22Rv1 (cell line): ENCODE data around the gene RIOX2.

ENCODE experiments used
- H3K27ac ChIP-seq: fragments of 450-650 bp; 2 replicates; pipeline ENCODE4 v1.5.1; 2017
- ZFX ChIP-seq: fragments of 450-650 bp; IDR thresholded peaks from 2 replicates; pipeline ENCODE4 v1.6.1; 2017; ENCODE audit warnings: antibody characterized with exemption, borderline replicate concordance
- TF ChIP-seq, protein P1 (sequence below): fragments of 450-650 bp; IDR thresholded peaks from 2 replicates; pipeline ENCODE4 v1.5.1; 2017; ENCODE audit warnings: mild to moderate bottlenecking

RIOX2 gene

GRCh38 chr3:97999103-97999502, 26.9 kb upstream of the RIOX2 start:
- TF ChIP-seq, protein P1, sequence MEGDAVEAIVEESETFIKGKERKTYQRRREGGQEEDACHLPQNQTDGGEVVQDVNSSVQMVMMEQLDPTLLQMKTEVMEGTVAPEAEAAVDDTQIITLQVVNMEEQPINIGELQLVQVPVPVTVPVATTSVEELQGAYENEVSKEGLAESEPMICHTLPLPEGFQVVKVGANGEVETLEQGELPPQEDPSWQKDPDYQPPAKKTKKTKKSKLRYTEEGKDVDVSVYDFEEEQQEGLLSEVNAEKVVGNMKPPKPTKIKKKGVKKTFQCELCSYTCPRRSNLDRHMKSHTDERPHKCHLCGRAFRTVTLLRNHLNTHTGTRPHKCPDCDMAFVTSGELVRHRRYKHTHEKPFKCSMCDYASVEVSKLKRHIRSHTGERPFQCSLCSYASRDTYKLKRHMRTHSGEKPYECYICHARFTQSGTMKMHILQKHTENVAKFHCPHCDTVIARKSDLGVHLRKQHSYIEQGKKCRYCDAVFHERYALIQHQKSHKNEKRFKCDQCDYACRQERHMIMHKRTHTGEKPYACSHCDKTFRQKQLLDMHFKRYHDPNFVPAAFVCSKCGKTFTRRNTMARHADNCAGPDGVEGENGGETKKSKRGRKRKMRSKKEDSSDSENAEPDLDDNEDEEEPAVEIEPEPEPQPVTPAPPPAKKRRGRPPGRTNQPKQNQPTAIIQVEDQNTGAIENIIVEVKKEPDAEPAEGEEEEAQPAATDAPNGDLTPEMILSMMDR: no peak
- no peak for TF ChIP-seq ZFX
- no peak overlapping the region for H3K27ac ChIP-seq

DNA sequence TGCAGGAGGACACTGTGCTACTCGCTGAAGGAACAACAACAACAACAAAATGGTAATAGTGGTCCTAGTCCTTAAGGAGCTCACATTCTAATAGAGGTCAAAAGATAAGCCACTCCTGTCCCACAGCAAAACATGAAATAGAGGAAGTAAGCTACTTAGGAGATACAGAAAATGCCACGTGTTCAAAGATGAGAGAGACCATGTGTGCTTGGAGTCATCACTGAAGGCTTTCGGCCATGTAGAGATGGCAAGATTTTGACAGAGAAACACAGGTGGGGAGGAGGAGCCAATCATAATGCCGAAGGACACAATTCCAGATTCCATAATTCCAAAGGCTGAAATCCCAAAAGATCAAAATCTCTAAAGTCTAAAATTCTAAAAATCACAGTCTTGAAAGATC, 24.8 kb upstream of the RIOX2 start:
- TF ChIP-seq, protein P1: no peak
- TF ChIP-seq ZFX: no peak
- no peak overlapping the region for H3K27ac ChIP-seq

DNA sequence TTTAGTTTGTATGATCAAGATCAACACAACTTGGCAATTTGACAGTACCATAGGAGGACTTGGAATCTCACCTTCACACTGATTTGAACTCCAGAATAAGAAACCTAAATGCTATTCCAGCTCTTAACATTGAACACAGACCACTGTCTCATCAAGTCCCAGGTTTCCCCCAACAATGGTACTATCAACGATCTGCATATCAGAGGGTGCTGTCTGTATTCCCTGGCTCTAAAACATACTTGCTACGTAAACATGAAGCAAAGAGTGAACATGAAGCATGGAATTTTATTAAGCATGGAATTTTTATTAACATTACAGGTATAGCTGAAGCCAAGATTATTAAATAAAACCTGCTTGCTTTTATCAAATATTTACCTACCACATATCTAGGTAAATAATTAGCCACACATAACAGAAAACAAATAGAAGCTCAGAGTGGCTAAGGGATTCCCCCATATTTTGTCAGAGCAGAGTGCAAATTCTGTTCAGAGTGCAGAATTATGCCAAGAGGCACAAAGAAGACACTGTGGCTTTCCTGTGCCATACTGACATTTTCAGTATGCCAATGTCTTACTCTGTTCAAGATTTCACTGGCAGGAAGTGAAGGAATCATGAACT, 22.2 kb upstream of the RIOX2 start:
- H3K27ac ChIP-seq: peak overlapping the region; percentile 35
- TF ChIP-seq, protein P1: no peak
- TF ChIP-seq ZFX: no peak

DNA sequence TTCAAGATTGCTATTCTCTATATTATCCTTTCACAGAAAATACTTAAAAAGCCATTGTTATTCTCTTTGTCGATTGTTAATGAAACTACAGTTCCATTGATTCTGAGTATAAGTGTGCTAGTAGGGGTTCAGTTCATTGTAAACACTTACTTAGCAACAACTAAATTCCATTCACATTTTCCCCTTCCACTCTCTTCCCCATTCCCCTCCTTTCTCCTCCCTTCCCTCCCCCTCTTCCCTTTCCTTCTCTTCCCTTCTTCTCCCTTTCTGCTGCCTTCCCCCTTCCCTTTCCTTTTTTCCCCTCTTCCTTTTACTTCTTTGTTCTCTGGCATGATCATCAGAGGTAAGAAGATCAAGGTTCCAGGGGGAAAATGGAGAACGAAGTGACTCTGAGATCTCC, 21.3 kb upstream of the RIOX2 start:
- TF ChIP-seq, protein P1: no peak
- TF ChIP-seq ZFX: no peak
- H3K27ac ChIP-seq: no peak overlapping the region

GRCh38 chr3:97992547-97993173, 20.4 kb upstream of the RIOX2 start:
- H3K27ac ChIP-seq: no peak overlapping the region
- TF ChIP-seq, protein P1: no peak
- no peak for TF ChIP-seq ZFX

DNA sequence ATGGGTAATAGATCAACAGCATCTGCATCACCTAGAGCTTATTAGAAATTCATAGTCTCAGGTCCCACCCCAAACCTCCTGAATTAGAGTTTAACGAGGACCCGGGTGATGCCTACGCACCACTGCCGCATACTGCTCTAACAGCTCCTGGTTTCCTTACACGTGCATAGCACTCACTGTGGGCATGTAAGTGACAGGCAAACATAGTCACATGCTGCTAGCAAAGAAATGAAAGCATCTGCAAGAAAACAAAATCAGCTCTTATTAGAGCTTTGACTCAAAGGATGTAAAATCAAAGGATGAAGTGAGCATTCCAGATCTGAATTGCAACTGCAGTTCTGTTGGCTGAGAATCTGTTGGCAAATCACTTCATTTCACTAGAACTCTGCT, 19.1 kb upstream of the RIOX2 start:
- no peak for TF ChIP-seq ZFX
- TF ChIP-seq, protein P1: no peak
- H3K27ac ChIP-seq: no peak overlapping the region

DNA sequence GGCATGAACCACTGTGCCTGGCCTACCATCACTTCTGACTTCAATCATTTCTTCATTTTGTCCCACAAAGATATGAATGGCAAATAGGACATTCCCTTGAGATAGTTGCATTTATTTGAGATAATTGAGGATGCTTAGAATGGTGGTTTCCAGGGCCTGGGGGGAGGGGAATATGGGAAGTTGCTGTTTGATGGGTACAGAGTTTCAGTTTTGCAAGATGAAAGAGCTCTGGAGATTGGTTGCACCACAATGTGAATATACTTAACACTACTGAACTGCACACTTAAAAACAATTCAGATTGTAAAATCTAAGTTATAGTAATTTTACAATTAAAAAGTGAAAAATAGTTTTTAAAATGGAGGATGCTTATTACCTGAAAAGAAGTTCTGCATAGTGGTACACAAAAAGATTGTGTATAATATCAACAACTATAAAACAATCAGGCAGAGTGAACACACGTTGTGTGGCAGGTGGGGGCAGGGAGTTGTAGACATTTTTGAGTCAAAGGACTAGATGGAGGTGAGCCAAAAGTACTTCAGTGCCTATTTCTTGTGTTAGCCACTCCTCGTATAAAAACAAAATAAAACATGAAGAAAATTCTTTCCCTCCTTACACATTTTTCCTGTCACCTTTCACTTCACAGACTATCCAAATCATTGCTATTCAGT, 18.5 kb upstream of the RIOX2 start:
- H3K27ac ChIP-seq: no peak overlapping the region
- TF ChIP-seq, protein P1: no peak
- TF ChIP-seq ZFX: no peak
